Left renal pelvis (tissue), 4 donors: Measurements from ENCODE around the gene PRAMEF13. TPM values are rescaled to one million over a fixed set of nuclear protein-coding genes. Genes with fewer than 3 reads are reported as not detected.
"Not testable (repeated sequence)": the region's sequence is repeated elsewhere in the genome, so short reads cannot be mapped to it uniquely, and the experiment has no call there.

Experiments
- DNase-seq, 4 donors: peaks; one replicate each; pipeline ENCODE4 v3.0.0-alpha.2; 2013; ENCODE audit warnings: low read depth in 4 of 4, low spot score in 3 of 4
- polyA plus RNA-seq, 4 donors: library from polyadenylated mRNA; unstranded; fragments of 120-200 nt; gene quantifications; one replicate each; pipeline ENCODE4 v1.2.1, GENCODE V29; 2013; ENCODE audit not compliant: insufficient read length in 4 of 4

Gene PRAMEF13
- polyA plus RNA-seq, 4 donors, result not detected

DNA sequence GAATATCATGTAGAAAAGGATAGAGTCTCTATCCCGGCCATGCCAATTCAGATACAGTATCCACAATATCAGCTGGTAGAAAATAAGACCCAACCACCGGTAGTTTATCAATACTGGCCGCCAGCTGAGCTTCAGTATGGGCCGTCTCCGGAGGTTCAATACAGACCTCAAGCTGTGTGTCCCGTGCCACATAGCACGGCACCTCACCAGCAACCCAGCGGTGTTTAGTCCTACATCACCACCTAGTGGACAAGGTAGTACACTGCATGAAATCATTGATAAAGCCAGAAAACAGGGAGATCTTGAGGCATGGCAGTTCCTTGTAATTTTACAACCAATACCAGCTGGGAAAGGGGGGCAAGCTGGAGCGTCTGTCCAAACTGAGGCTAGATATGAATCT, 7.5 kb upstream of the PRAMEF13 start:
- not testable (repeated sequence) for DNase-seq

DNA sequence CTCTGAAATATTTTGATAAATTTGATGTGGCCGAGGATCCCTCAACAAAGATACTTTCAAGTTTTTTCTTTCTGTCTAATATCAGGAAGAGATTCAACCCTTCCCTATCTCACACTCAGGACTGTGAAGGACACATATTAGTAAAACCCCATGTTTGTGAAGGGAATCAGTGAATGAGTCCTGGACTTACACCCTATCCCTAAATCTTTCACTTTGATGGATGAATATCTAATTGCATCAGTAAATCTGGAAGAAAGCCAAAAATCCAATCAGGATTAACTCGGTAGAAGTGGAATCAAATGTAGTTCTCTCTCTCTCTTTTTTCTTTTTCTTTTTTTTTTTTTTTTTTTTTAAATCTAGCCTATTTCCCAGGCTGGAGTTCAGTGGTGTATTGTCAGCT, 29.7 kb downstream of the PRAMEF13 start, which contains the start of gene PRAMEF9:
PRAMEF9 (plus strand) TSS at position 301 of the 400 bp plus-strand sequence. CDS start 3,433 bp downstream, outside the sequence.
- not testable (repeated sequence) for DNase-seq

DNA sequence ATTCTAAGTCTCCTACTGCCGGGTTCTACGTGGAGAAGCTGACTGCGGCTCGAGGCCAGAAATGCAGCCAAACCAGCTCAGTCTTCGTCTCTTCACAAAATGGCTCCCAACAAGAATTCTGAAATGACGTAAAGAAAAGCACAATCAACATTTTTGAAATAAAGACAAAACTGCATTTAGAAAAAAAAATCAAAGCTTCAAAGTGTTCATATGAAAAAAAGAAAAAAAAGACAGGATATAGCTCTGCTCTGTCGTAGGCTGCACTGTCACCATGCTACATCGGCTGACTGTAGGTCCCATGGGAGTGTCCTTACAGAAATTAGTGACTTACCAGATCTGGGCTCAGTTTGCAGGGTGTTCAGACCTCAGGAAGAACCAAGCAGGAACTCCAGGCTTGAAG, 35.7 kb downstream of the PRAMEF13 start, which contains the start of gene HNRNPCL4:
HNRNPCL4 (minus strand) TSS at position 101 of the 400 bp plus-strand sequence. CDS start 164 bp downstream, outside the sequence.
- DNase-seq, result not testable (repeated sequence)

DNA sequence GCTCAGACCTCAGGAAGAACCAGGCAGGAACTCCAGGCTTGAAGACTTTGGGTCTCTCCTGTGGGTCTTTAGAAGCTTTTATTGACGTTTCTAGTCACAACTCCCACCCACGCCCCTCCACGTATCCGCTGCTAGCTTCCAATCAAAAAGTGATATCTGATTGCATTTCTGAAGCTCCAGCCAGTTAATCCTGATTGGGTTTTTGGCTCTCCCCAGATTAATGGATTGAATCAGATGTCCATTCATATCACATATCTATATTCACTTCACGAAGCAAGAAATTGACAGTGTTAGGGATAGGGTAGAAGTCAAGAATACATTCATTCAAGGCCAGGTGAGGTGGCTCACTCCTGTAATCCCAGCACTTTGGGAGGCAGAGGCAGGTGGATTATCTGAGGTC, 45.3 kb downstream of the PRAMEF13 start, which contains the start of gene PRAMEF26:
PRAMEF26 (minus strand) TSS at position 101 of the 400 bp plus-strand sequence. CDS start 2,914 bp downstream, outside the sequence.
- not testable (repeated sequence) for DNase-seq

Other genes with a start within 250 kb of the PRAMEF13 start
- not detected for gene PRAMEF27, start 144.8 kb downstream of the PRAMEF13 start, polyA plus RNA-seq
- gene HNRNPCL3, start 140.6 kb downstream of the PRAMEF13 start, polyA plus RNA-seq, result not detected
- not detected for gene PRAMEF25, start 130.6 kb downstream of the PRAMEF13 start, polyA plus RNA-seq
- under 1 TPM in 2 of 4 donors, not detected in 2; 0.19 to 0.42 TPM for gene HNRNPCL2, start 84.6 kb downstream of the PRAMEF13 start, polyA plus RNA-seq
- gene PRAMEF26, start 45.4 kb downstream of the PRAMEF13 start, polyA plus RNA-seq, result not detected
- under 1 TPM in 2 of 4 donors, not detected in 2; 0.18 to 0.41 TPM for gene HNRNPCL4, start 35.8 kb downstream of the PRAMEF13 start, polyA plus RNA-seq
- gene PRAMEF9, start 29.6 kb downstream of the PRAMEF13 start, polyA plus RNA-seq, result not detected
- not detected for gene PRAMEF18, start 24.7 kb upstream of the PRAMEF13 start, polyA plus RNA-seq
- not detected for gene PRAMEF5, start 52.8 kb upstream of the PRAMEF13 start, polyA plus RNA-seq
- not detected for gene PRAMEF8, start 83.7 kb upstream of the PRAMEF13 start, polyA plus RNA-seq
- not detected for gene PRAMEF33, start 102.1 kb upstream of the PRAMEF13 start, polyA plus RNA-seq
- gene PRAMEF15, start 114.2 kb upstream of the PRAMEF13 start, polyA plus RNA-seq, result not detected
- gene PRAMEF14, start 145.7 kb upstream of the PRAMEF13 start, polyA plus RNA-seq, result not detected
- gene PRAMEF19, start 170.5 kb upstream of the PRAMEF13 start, polyA plus RNA-seq, result not detected
- not detected for gene PRAMEF17, start 188.2 kb upstream of the PRAMEF13 start, polyA plus RNA-seq
- gene PRAMEF20, start 209.0 kb upstream of the PRAMEF13 start, polyA plus RNA-seq, result not detected